NT2/D1 (cell line): ENCODE data around the gene BBC3.

Experiments
- SUZ12 ChIP-seq: IDR thresholded peaks from 2 replicates; pipeline ENCODE4 v1.6.1; 2011; ENCODE audit not compliant: insufficient read length, insufficient read depth; ENCODE audit errors: extremely low read depth
- YY1 ChIP-seq: IDR thresholded peaks from 2 replicates; pipeline ENCODE4 v1.6.1; 2011; ENCODE audit not compliant: insufficient read length, insufficient read depth
- ZNF274 ChIP-seq: IDR thresholded peaks from 2 replicates; pipeline ENCODE4 v1.6.1; 2011; ENCODE audit warnings: mild to moderate bottlenecking, low read depth, low read length

- no peak for TF ChIP-seq YY1
- no peak for TF ChIP-seq SUZ12
- TF ChIP-seq ZNF274 = no peak
Observed at GRCh38 chr19:47228168-47228936, 2.6 kb downstream of the BBC3 start.
